A673 (cell line): ENCODE measurements around the gene PMVK.

Experiments
- CTCF ChIP-seq: fragments of 300-800, 200-600 bp; sonication (generic); conservative IDR thresholded peaks from 2 replicates; pipeline ENCODE4 v1.5.1; 2017; ENCODE audit warnings: low read depth, mild to moderate bottlenecking, antibody characterized with exemption, low read length, moderate library complexity, mixed read lengths
- EZH2 ChIP-seq: fragments of 200-600 bp; sonication (generic); IDR thresholded peaks from 2 replicates; pipeline ENCODE4 v1.6.1; 2017; ENCODE audit warnings: borderline replicate concordance, low read depth, mild to moderate bottlenecking, mixed read lengths, antibody characterized with exemption, low read length; ENCODE audit not compliant: poor library complexity, severe bottlenecking

DNA sequence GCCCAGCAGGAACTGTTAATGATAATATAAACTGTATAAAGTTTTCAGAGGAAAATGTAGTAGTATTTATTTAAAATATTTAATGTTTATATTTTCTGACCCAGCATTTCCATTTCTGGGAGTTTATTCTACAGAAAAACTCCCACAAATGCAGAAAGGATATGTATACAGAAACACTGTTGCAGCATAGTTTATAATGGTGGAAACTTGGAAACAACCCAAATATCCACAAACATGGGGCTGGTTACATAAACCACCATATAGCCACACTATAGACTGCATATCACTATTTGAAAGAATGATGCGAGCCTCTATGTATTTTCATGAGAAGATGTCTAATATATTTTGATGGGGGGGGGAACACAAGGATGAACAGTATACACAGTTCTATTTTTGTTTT lies 34.9 kb downstream of the PMVK start:
- TF ChIP-seq EZH2 = no peak
- TF ChIP-seq CTCF = no peak
